DND-41 (cell line): ENCODE measurements around the gene F7.

Source experiments
- ATAC-seq: fragments of 200-7000 bp; cut with Tn5 transposase; 3 replicates; pipeline ENCODE4 v1.9.1; 2021; ENCODE audit warnings: low read depth; ENCODE audit not compliant: insufficient read depth
- DNase-seq: peaks from one replicate; pipeline ENCODE4 v3.0.0-alpha.2; 2020
- H2AFZ ChIP-seq: 2 replicates; pipeline ENCODE4 v1.6.0; 2012; ENCODE audit warnings: low read depth, low read length
- H3K27ac ChIP-seq: 2 replicates; pipeline ENCODE4 v1.5.1; 2012; ENCODE audit warnings: low read length, inconsistent platforms
- H3K27me3 ChIP-seq: fragments of 200-600 bp; sonication (generic); 2 replicates; pipeline ENCODE4 v1.6.0; 2012; ENCODE audit warnings: low read length, mild to moderate bottlenecking, inconsistent platforms; ENCODE audit not compliant: insufficient read depth, poor library complexity
- H3K36me3 ChIP-seq: 2 replicates; pipeline ENCODE4 v1.5.1; 2012; ENCODE audit warnings: low read length, inconsistent platforms; ENCODE audit not compliant: insufficient read depth
- H3K4me1 ChIP-seq: 2 replicates; pipeline ENCODE4 v1.5.1; 2012; ENCODE audit warnings: mild to moderate bottlenecking, low read length; ENCODE audit not compliant: insufficient read depth
- H3K4me2 ChIP-seq: 2 replicates; pipeline ENCODE4 v1.6.0; 2012; ENCODE audit warnings: mild to moderate bottlenecking, moderate library complexity, low read length, inconsistent platforms; ENCODE audit not compliant: insufficient read depth
- H3K4me3 ChIP-seq, 2 experiments: fragments of 200-600 bp in 1 of 2; shearing (Covaris generic) in 1 of 2; 2 replicates each; pipeline ENCODE4 v1.5.1; 2012 to 2016; ENCODE audit warnings: inconsistent platforms in 2 of 2, low read length in 2 of 2, mild to moderate bottlenecking in 2 of 2, low read depth in 1 of 2, moderate library complexity in 1 of 2
- H3K79me2 ChIP-seq: 2 replicates; pipeline ENCODE4 v1.6.0; 2012; ENCODE audit warnings: low read length, inconsistent platforms; ENCODE audit not compliant: insufficient read depth
- H3K9ac ChIP-seq: 2 replicates; pipeline ENCODE4 v1.6.0; 2012; ENCODE audit warnings: low read depth, mild to moderate bottlenecking, inconsistent platforms, low read length, moderate library complexity
- H3K9me3 ChIP-seq: 2 replicates; pipeline ENCODE4 v1.5.1; 2012; ENCODE audit warnings: low read length, moderate library complexity, mild to moderate bottlenecking, inconsistent platforms; ENCODE audit not compliant: insufficient read depth, severe bottlenecking
- H4K20me1 ChIP-seq: 2 replicates; pipeline ENCODE4 v1.6.0; 2012; ENCODE audit warnings: low read length; ENCODE audit not compliant: insufficient read depth
- CTCF ChIP-seq: IDR thresholded peaks from 2 replicates; pipeline ENCODE4 v1.5.1; 2012; ENCODE audit warnings: borderline replicate concordance, low read length, moderate library complexity, mild to moderate bottlenecking; ENCODE audit not compliant: poor library complexity, severe bottlenecking; ENCODE audit errors: extremely low read depth
- EZH2 ChIP-seq: IDR thresholded peaks from 3 replicates; pipeline ENCODE4 v1.6.1; 2012; ENCODE audit warnings: borderline replicate concordance, low read depth, mild to moderate bottlenecking, moderate library complexity, low read length, inconsistent platforms; ENCODE audit not compliant: severe bottlenecking

The F7 gene

GRCh38 chr13:113070855-113071254 is 34.7 kb upstream of the F7 start:
- TF ChIP-seq EZH2 (no peak), CTCF (no peak)
- H3K4me1 ChIP-seq: no peaks in the 10 kb centered on the region
- ATAC-seq (no peak), DNase-seq (no peak)
- H4K20me1 ChIP-seq: no peaks in the 10 kb centered on the region
- no peak overlapping the region for H2AFZ ChIP-seq
- H3K9me3 ChIP-seq: no peaks in the 10 kb centered on the region
- no peak overlapping the region for H3K9ac ChIP-seq
- H3K4me2 ChIP-seq: no peak overlapping the region
- H3K36me3 ChIP-seq: no peaks in the 10 kb centered on the region
- H3K4me3 ChIP-seq: no peak overlapping the region
- H3K79me2 ChIP-seq: no peaks in the 10 kb centered on the region
- H3K27me3 ChIP-seq: no peaks in the 10 kb centered on the region
- no peak overlapping the region for H3K27ac ChIP-seq

GRCh38 chr13:113072376-113072775 is 33.2 kb upstream of the F7 start:
- H3K27ac ChIP-seq: no peak overlapping the region
- H3K4me3 ChIP-seq: no peak overlapping the region
- no peaks in the 10 kb centered on the region for H3K4me1 ChIP-seq
- H3K9me3 ChIP-seq: no peaks in the 10 kb centered on the region
- H3K79me2 ChIP-seq: no peaks in the 10 kb centered on the region
- H3K9ac ChIP-seq: no peak overlapping the region
- H3K36me3 ChIP-seq: no peaks in the 10 kb centered on the region
- no peak overlapping the region for H3K4me2 ChIP-seq
- DNase-seq: no peak
- ATAC-seq: no peak
- H3K27me3 ChIP-seq: no peaks in the 10 kb centered on the region
- no peak overlapping the region for H2AFZ ChIP-seq
- no peak for TF ChIP-seq EZH2
- no peak for TF ChIP-seq CTCF
- H4K20me1 ChIP-seq: no peaks in the 10 kb centered on the region

- DNase-seq: no peak
- H3K36me3 ChIP-seq: no peaks in the 10 kb centered on the region
- no peaks in the 10 kb centered on the region for H4K20me1 ChIP-seq
- TF ChIP-seq CTCF (no peak), EZH2 (no peak)
- no peaks in the 10 kb centered on the region for H3K9me3 ChIP-seq
- H3K27me3 ChIP-seq: no peaks in the 10 kb centered on the region
- H3K27ac ChIP-seq: no peak overlapping the region
- no peak overlapping the region for H3K4me2 ChIP-seq
- H2AFZ ChIP-seq: no peak overlapping the region
- ATAC-seq: no peak
- no peak overlapping the region for H3K4me3 ChIP-seq
- H3K9ac ChIP-seq: no peak overlapping the region
- H3K79me2 ChIP-seq: no peaks in the 10 kb centered on the region
- no peaks in the 10 kb centered on the region for H3K4me1 ChIP-seq
Observed at GRCh38 chr13:113073942-113074341, 31.6 kb upstream of the F7 start.

- Histone ChIP-seq H3K9me3 (no peaks in the 10 kb centered on the region), H3K27ac (no peak overlapping the region), H3K4me1 (no peaks in the 10 kb centered on the region), H3K27me3 (no peaks in the 10 kb centered on the region), H4K20me1 (no peaks in the 10 kb centered on the region), H3K4me2 (no peak overlapping the region), H3K36me3 (no peaks in the 10 kb centered on the region), H2AFZ (no peak overlapping the region), H3K4me3 (no peak overlapping the region), H3K9ac (no peak overlapping the region), H3K79me2 (no peaks in the 10 kb centered on the region)
- TF ChIP-seq EZH2 (no peak), CTCF (no peak)
- DNase-seq: no peak
- ATAC-seq: no peak
Observed at GRCh38 chr13:113074401-113074800, 31.2 kb upstream of the F7 start.
